Neural progenitor cell (in vitro differentiated cells): ENCODE measurements around the gene SNIP1.
"Not testable (repeated sequence)": the region's sequence is repeated elsewhere in the genome, so short reads cannot be mapped to it uniquely, and the experiment has no call there.

ENCODE experiments used
- EZH2 ChIP-seq: fragments of 200-600 bp; sonication (generic); IDR thresholded peaks from 2 replicates; pipeline ENCODE4 v1.6.1; 2017; ENCODE audit warnings: antibody characterized with exemption, mild to moderate bottlenecking, moderate library complexity
- EZH2phosphoT487 ChIP-seq: fragments of 200-600 bp; sonication (generic); IDR thresholded peaks from 2 replicates; pipeline ENCODE4 v1.6.1; 2017; ENCODE audit warnings: antibody characterized with exemption
- TF ChIP-seq, protein P1 (sequence below): fragments of 200-600 bp; sonication (generic); IDR thresholded peaks from 2 replicates; pipeline ENCODE4 v1.5.1; 2017; ENCODE audit warnings: antibody characterized with exemption, mild to moderate bottlenecking

- TF ChIP-seq, protein P1, sequence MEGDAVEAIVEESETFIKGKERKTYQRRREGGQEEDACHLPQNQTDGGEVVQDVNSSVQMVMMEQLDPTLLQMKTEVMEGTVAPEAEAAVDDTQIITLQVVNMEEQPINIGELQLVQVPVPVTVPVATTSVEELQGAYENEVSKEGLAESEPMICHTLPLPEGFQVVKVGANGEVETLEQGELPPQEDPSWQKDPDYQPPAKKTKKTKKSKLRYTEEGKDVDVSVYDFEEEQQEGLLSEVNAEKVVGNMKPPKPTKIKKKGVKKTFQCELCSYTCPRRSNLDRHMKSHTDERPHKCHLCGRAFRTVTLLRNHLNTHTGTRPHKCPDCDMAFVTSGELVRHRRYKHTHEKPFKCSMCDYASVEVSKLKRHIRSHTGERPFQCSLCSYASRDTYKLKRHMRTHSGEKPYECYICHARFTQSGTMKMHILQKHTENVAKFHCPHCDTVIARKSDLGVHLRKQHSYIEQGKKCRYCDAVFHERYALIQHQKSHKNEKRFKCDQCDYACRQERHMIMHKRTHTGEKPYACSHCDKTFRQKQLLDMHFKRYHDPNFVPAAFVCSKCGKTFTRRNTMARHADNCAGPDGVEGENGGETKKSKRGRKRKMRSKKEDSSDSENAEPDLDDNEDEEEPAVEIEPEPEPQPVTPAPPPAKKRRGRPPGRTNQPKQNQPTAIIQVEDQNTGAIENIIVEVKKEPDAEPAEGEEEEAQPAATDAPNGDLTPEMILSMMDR: not testable (repeated sequence)
- TF ChIP-seq EZH2phosphoT487, EZH2: not testable (repeated sequence)
Measured at GRCh38 chr1:37502791-37503190, 51.3 kb downstream of the SNIP1 start.
